ENCODE measurements around the gene GNB1. TPM values are rescaled to one million over a fixed set of nuclear protein-coding genes. Genes with fewer than 3 reads are reported as not detected.
A peak's percentile ranks its signal among the peaks of the same experiment; 100 is the strongest.

GNB1 gene
- total and polyA plus RNA-seq, 9 of the 15 experiments (the other 6 are each of a cell fraction or from before 2014, with no cell fraction given) = 34.3 to 388 (median 114) TPM

GRCh38 chr1:1908506-1908791 is 17.6 kb upstream of the GNB1 start (continued):
- TF ChIP-seq, protein P1, sequence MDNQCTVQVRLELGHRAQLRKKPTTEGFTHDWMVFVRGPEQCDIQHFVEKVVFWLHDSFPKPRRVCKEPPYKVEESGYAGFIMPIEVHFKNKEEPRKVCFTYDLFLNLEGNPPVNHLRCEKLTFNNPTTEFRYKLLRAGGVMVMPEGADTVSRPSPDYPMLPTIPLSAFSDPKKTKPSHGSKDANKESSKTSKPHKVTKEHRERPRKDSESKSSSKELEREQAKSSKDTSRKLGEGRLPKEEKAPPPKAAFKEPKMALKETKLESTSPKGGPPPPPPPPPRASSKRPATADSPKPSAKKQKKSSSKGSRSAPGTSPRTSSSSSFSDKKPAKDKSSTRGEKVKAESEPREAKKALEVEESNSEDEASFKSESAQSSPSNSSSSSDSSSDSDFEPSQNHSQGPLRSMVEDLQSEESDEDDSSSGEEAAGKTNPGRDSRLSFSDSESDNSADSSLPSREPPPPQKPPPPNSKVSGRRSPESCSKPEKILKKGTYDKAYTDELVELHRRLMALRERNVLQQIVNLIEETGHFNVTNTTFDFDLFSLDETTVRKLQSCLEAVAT (IDR thresholded peaks at IDR 0.05) = no peak
- no peak for TF ChIP-seq HDAC1 (IDR thresholded peaks at IDR 0.05)
- peak; percentile 4; the same call in 1 of the 2 replicates for TF ChIP-seq GATA2 (CRISPR knock-in tag; IDR thresholded peaks at IDR 0.05)
- peak; percentile 69; the same call in 1 of the 2 replicates for TF ChIP-seq HNRNPL (IDR thresholded peaks at IDR 0.05; ENCODE audit: low read depth, low read length)
- no peak for TF ChIP-seq JUNB (CRISPR knock-in tag; conservative IDR thresholded peaks at IDR 0.05)
- no peak for TF ChIP-seq TFAM (CRISPR knock-in tag; conservative IDR thresholded peaks at IDR 0.05)
- no peak for TF ChIP-seq ZFX (CRISPR knock-in tag; IDR thresholded peaks at IDR 0.05)
- TF ChIP-seq MCM5 (IDR thresholded peaks at IDR 0.05; ENCODE audit: low read depth) = no peak
- no peak for TF ChIP-seq PCBP1 (IDR thresholded peaks at IDR 0.05; ENCODE audit: low read depth, low read length, poor library complexity, severe bottlenecking)
- no peak for TF ChIP-seq CBFA2T2 (conservative IDR thresholded peaks at IDR 0.05)
- TF ChIP-seq ZSCAN29 (IDR thresholded peaks at IDR 0.05) = no peak
- peak; percentile 41; the same call in 1 of the 2 replicates for TF ChIP-seq ZNF76 (CRISPR knock-in tag; IDR thresholded peaks at IDR 0.05; ENCODE audit: borderline replicate concordance)
- TF ChIP-seq, protein P2, sequence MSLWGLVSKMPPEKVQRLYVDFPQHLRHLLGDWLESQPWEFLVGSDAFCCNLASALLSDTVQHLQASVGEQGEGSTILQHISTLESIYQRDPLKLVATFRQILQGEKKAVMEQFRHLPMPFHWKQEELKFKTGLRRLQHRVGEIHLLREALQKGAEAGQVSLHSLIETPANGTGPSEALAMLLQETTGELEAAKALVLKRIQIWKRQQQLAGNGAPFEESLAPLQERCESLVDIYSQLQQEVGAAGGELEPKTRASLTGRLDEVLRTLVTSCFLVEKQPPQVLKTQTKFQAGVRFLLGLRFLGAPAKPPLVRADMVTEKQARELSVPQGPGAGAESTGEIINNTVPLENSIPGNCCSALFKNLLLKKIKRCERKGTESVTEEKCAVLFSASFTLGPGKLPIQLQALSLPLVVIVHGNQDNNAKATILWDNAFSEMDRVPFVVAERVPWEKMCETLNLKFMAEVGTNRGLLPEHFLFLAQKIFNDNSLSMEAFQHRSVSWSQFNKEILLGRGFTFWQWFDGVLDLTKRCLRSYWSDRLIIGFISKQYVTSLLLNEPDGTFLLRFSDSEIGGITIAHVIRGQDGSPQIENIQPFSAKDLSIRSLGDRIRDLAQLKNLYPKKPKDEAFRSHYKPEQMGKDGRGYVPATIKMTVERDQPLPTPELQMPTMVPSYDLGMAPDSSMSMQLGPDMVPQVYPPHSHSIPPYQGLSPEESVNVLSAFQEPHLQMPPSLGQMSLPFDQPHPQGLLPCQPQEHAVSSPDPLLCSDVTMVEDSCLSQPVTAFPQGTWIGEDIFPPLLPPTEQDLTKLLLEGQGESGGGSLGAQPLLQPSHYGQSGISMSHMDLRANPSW (CRISPR knock-in tag; IDR thresholded peaks at IDR 0.05) = no peak
- TF ChIP-seq NCOA1 (IDR thresholded peaks at IDR 0.05; ENCODE audit: low read depth) = no peak
- TF ChIP-seq TEAD1 (CRISPR knock-in tag; IDR thresholded peaks at IDR 0.05) = no peak
- TF ChIP-seq, protein P3, sequence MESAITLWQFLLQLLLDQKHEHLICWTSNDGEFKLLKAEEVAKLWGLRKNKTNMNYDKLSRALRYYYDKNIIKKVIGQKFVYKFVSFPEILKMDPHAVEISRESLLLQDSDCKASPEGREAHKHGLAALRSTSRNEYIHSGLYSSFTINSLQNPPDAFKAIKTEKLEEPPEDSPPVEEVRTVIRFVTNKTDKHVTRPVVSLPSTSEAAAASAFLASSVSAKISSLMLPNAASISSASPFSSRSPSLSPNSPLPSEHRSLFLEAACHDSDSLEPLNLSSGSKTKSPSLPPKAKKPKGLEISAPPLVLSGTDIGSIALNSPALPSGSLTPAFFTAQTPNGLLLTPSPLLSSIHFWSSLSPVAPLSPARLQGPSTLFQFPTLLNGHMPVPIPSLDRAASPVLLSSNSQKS (CRISPR knock-in tag; IDR thresholded peaks at IDR 0.05) = no peak
- TF ChIP-seq SMAD4 (CRISPR knock-in tag; conservative IDR thresholded peaks at IDR 0.05) = no peak
- TF ChIP-seq ZBTB33 (CRISPR knock-in tag; IDR thresholded peaks at IDR 0.05) = peak; percentile 58; the same call in 1 of the 2 replicates
- TF ChIP-seq, protein P4, sequence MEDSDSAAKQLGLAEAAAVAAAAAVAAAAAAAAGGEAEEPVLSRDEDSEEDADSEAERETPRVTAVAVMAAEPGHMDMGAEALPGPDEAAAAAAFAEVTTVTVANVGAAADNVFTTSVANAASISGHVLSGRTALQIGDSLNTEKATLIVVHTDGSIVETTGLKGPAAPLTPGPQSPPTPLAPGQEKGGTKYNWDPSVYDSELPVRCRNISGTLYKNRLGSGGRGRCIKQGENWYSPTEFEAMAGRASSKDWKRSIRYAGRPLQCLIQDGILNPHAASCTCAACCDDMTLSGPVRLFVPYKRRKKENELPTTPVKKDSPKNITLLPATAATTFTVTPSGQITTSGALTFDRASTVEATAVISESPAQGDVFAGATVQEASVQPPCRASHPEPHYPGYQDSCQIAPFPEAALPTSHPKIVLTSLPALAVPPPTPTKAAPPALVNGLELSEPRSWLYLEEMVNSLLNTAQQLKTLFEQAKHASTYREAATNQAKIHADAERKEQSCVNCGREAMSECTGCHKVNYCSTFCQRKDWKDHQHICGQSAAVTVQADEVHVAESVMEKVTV (CRISPR knock-in tag; IDR thresholded peaks at IDR 0.05) = no peak
- no peak for TF ChIP-seq TBL1XR1 (IDR thresholded peaks at IDR 0.05; ENCODE audit: low read length in 2 of 2)
- no peak for TF ChIP-seq SRF (CRISPR knock-in tag; IDR thresholded peaks at IDR 0.05)
